LNCaP clone FGC (cell line): ENCODE results near the gene TBX5.

Experiments
- DNase-seq: peaks from one replicate; pipeline ENCODE4 v3.0.0-alpha.2; 2011; ENCODE audit warnings: low read depth
- H3K4me3 ChIP-seq: 2 replicates; pipeline ENCODE4 v1.5.1; 2011; ENCODE audit warnings: mild to moderate bottlenecking, low read depth, low read length, control low read depth
- TF ChIP-seq, protein P1 (sequence below): IDR thresholded peaks from 2 replicates; pipeline ENCODE4 v1.5.1; 2012; ENCODE audit warnings: mild to moderate bottlenecking; ENCODE audit not compliant: control insufficient read depth, insufficient read depth; ENCODE audit errors: extremely low read depth

TBX5 gene

DNA sequence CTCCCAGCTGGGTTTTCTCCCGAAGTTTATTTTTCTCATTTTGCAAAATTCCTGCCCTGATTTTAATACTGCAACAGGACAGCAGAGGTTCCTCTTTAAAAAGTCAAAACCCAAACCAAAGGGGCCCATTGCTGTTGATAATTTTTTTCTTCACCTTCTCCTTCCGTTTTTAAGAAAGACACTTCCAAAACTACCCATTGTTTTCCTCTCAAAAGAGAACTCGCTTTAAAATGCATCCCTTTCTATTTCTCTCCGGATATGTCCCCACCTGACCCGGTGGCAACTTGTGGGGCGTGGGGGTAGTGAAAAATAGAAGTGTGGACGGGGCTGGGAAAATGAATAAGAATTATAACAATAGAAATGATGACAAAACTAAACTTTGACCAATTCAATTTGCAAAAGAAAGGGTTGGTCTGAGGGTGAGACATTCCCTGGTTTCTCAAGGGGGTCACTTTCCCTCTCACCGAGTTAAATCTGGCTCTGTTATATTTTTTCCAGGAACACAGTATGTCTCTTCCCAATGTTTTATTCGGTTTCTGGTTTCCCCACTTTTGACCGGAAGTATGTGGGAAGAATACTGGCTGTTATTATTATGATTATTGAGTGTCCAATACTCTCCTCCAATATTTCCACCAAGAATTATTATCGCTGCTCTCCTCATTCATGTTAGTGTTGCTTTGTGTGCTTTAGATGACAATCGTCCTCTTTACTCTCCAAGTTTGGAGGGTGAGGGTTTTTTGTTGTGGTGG lies 4.1 kb upstream of the TBX5 start:
- TF ChIP-seq, protein P1, sequence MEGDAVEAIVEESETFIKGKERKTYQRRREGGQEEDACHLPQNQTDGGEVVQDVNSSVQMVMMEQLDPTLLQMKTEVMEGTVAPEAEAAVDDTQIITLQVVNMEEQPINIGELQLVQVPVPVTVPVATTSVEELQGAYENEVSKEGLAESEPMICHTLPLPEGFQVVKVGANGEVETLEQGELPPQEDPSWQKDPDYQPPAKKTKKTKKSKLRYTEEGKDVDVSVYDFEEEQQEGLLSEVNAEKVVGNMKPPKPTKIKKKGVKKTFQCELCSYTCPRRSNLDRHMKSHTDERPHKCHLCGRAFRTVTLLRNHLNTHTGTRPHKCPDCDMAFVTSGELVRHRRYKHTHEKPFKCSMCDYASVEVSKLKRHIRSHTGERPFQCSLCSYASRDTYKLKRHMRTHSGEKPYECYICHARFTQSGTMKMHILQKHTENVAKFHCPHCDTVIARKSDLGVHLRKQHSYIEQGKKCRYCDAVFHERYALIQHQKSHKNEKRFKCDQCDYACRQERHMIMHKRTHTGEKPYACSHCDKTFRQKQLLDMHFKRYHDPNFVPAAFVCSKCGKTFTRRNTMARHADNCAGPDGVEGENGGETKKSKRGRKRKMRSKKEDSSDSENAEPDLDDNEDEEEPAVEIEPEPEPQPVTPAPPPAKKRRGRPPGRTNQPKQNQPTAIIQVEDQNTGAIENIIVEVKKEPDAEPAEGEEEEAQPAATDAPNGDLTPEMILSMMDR = no peak
- no peak overlapping the region for H3K4me3 ChIP-seq
- no peak for DNase-seq

DNA sequence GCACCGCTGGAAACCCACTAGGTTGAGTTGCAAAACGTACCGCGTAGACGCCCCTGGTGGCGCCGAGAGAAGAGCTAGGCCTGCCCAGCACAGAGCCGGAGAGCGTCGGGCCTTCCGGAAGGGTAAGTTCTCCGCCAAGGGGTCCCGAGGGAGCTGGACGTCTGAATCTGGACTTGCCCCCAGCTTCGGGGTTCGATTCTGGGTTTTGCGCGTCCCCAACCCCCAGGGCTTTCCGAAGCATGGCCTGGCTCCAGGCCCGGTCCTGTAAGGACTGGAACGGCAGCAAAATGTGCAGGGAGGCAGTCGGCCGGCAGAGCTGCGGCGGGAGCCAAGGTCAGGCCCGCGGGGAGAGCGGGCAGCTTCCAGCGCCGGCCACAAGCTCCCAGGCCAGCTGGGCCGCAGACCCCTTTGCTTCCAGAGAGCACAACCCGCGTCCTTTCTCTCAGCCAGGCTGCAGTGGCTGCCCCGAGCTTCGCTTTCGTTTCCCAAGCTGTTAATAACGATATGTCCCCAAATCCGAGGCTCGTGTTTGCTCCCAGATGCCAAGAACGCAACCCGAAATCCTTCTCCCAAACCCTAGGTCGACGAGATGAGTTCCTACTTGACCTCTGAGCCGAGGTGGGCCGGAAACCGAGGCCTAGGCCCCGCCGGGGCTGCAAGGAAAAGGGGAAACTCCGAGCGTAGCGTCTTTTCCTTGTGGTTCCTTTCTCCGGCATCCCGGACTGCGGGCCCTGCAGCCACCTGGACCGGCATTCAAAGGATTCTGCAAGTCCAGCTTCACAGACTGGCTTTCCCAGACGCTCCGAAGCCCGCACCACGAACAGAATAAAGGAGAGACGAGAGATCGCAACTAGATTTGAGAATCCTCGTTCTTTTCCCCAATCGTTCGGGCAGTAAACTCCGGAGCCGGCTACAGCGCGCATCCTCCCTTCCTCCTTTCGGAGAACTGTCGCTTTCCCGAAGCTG lies 3.2 kb upstream of the TBX5 start:
- TF ChIP-seq, protein P1 = no peak
- no peak overlapping the region for H3K4me3 ChIP-seq
- DNase-seq = no peak

DNA sequence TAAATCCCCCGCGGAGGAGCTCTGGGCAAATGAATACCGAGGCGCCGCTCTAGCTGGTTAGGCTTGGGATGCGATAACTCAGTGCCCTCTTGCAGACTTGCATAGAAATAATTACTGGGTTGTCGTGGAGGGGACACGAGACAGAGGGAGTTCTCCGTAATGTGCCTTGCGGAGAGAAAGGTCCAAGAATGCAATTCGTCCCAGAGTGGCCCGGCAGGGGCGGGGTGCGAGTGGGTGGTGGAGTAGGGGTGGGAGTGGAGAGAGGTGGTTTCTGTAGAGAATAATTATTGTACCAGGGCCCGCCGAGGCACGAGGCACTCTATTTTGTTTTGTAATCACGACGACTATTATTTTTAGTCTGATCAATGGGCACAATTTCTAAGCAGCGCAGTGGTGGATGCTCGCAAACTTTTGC lies 2.5 kb upstream of the TBX5 start:
- no peak overlapping the region for H3K4me3 ChIP-seq
- no peak for DNase-seq
- TF ChIP-seq, protein P1 = no peak

DNA sequence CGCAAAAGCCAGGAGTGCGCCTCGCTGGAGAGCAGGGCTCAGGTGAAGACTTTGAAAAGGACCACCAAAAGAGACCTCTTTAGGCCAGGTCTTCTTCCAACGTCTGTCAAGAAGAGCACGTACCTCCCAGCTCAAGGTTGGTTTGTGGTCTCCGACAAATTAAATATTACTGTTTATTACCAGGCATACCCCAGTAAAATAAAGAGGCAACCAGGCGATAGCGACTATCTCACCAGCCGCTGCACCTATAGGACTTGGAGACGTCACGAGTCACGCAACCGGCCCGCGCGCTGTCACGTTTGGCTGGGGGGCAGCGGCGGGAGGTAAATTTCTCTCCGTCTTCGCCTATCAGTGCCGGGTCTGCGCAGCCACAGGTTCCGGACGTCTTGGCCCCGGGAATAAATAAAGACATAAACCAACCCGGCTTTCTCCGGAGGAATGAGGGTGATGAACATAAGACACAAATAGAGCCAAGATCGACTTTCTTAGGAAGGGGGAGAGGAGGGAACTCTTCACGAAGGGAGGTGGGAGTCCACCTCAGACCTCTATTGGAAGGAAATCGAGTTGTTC lies 2.0 kb upstream of the TBX5 start:
- no peak overlapping the region for H3K4me3 ChIP-seq
- DNase-seq = no peak
- TF ChIP-seq, protein P1 = no peak

DNA sequence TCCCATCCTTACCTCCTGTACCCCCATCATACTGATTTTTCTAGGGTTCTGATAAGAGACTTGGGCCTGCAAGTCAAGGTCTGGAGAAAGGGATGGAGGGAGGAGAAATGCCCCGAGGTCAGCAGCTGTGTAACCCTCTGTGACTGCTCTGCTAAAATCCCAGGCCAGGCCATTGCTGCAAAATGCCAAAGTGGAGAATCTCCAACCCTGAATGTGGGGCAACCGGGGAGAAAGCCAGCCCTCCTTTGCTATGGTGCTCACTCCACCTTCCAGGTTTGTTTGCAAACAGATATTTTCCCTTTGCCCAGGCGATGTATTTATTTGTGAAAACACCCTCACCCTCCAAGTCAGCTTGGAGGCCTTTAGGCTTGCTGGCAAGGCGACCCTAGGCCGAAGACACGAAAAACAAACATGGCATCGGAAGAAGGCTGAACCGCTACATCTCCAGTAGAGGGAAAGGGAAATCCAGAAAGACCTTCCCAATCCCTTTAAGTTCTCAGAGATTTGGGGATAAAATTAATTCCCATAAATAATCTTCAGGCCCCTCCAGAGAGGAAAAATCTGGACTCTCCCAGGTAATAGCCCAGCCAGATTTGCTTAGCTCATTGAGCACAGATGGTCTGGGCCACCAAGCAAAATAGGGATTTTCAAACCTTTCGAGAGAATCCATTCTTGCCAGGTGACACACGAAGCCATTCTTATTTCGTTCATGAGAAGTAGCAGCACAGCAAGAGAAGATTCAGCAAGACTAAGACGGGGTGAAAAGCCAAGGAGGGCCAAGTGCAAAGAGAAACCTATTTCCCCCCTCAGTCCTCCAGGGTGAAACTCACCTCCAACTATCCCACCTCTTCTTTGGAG lies 1.3 kb upstream of the TBX5 start:
- TF ChIP-seq, protein P1 = no peak
- no peak overlapping the region for H3K4me3 ChIP-seq
- DNase-seq = no peak

DNA sequence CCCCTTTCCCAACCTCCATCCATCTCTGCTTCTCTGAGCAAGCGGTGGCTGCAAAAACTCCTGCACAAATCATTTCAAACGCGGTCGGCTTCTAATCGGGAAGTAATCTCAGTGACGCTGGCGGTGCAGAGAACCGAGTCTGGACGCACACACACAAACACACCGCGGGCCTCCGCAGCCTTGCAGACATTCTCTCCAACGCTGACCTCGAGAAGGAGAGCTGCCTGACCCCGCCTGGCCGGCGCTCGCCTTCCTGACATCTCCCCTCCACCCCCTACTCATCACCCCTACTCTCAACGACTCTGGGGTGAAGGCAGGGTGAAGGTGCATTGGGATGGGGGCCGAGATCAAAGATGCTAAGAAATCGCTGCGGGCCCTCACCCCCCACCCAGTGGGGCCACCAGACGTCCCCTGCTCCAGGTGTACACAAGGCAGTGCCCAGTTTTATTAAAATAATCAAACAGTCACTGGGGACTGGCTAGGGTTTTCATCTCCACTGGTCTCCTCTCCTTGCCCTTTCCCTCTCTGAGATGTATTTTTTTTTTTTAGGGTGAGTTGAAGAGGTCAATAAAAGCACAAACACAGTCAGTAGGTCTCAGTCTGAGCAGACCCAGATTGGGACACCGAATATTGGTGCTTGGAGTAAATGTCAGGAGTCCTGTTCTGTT lies 506 bp upstream of the TBX5 start:
- TF ChIP-seq, protein P1 = no peak
- DNase-seq = no peak
- no peak overlapping the region for H3K4me3 ChIP-seq
